Measurements from ENCODE around the gene BEAN1.

BEAN1 gene

GRCh38 chr16:66515596-66516508 is 88.8 kb downstream of the BEAN1 start:
- DNase-seq (ENCODE audit: low read depth) = peak; percentile 66
- H3K4me3 ChIP-seq (ENCODE audit: low read length) = no peak overlapping the region
- peak; percentile 63 for TF ChIP-seq CTCF (conservative IDR thresholded peaks at IDR 0.05; ENCODE audit: low read depth, low read length)

DNA sequence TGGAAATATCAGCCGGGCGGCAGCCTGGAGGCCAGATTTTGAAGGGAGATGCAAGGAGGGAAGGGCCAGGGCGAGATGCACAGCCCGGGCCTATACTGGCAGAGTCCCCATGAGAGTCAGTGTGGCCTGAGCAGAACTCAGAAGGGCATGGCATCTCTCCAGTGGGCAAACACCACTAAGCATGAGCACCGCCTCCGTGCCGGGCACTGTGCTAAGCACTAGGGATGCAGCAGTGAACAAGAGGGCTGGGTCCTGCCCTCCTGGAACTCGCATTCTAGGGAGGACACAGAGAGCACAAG is 89.4 kb downstream of the BEAN1 start:
- TF ChIP-seq CTCF (conservative IDR thresholded peaks at IDR 0.05; ENCODE audit: low read depth, low read length) = no peak
- no peak overlapping the region for H3K4me3 ChIP-seq (ENCODE audit: low read length)
- DNase-seq (ENCODE audit: low read depth) = no peak

- H3K4me3 ChIP-seq (ENCODE audit: low read length) = no peak overlapping the region
- DNase-seq (ENCODE audit: low read depth) = peak; percentile 97
- no peak for TF ChIP-seq CTCF (conservative IDR thresholded peaks at IDR 0.05; ENCODE audit: low read depth, low read length)
Measured at GRCh38 chr16:66516808-66517585, 89.9 kb downstream of the BEAN1 start.

DNA sequence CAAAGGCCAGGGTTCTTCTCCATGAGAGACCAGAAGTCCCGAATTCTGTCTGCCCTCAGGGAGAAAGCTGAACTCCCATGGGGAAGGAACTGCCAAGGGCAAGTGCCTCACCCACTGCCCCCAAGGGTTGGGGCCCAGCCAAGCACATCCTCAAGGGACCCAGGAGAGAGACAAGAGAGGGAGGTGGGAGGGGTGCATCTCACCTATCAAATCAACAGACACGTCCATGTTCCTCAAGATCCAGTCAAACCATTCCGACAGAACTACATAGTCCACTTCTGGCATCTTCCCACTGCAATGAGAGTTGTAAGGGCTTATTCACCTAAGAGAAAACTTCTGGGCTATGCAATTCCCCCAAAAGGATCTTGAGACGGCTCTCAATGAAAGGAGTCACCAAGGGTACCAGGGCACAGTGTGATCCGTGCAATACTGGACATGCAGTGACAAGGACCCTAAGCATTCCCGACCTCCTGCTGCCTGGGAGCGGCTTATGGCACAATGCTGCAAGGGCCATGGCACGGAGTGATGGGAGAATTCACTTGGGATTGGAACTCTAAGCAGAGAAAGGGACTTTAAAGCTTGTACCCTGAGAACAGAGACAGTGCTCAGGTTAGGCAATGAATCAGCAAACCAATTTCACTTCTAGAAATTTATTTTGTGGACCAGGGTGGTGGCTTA is 90.6 kb downstream of the BEAN1 start:
- no peak overlapping the region for H3K4me3 ChIP-seq (ENCODE audit: low read length)
- no peak for TF ChIP-seq CTCF (conservative IDR thresholded peaks at IDR 0.05; ENCODE audit: low read depth, low read length)

DNA sequence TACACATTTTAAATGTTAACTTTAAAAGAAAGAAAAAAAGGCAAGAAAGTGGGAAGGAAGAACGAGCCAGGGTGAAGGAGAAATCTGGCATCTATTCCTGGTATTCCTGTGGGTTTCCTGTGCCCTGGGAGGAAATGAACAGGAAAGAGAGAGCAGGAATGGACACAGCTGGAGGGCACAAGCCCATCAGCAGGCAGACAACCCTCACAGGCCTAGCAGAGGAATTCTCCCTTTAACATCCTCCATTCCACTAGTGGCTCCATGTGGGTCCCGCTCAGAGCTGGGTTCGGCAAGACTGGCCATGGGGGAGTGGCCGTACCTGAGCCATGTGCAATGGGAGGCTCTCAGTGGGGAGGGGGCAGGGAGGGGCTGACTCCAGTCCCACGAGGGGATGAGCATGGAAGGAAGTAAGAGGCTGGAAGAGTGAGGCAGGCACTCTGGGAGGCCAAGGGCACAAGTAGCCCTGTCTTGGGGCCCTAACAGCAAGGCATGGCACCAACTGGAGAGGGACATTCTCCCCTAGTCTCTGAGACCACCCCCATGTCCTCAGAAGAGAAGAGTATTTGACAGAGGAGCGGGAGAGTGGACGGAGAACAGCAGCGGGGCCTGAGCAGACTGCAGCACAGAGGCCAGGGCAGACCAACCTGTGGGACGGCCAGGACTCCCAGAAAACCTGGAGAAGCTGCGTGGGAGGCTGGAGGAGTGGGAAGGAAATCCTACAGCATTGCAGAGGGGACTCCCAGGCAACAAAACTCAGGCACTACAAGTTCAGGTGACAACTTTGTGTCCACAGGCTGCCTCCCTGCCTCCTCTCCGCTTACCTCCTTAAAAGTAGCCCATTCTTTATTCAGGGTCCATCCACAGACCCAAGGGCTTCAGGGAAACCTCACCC is 92.6 kb downstream of the BEAN1 start:
- DNase-seq (ENCODE audit: low read depth) = no peak
- TF ChIP-seq CTCF (conservative IDR thresholded peaks at IDR 0.05; ENCODE audit: low read depth, low read length) = no peak
- H3K4me3 ChIP-seq (ENCODE audit: low read length) = no peak overlapping the region

More for the DNA sequence above, 90.6 kb downstream of the BEAN1 start:
- no peak for DNase-seq (ENCODE audit: low read depth)

- TF ChIP-seq CTCF (conservative IDR thresholded peaks at IDR 0.05; ENCODE audit: low read depth, low read length) = no peak
- H3K4me3 ChIP-seq (ENCODE audit: low read length) = no peak overlapping the region
- no peak for DNase-seq (ENCODE audit: low read depth)
Measured at GRCh38 chr16:66520406-66521170, 93.5 kb downstream of the BEAN1 start.
